ENCODE measurements around the gene ITGB8.
"Not testable (repeated sequence)": the region's sequence is repeated elsewhere in the genome, so short reads cannot be mapped to it uniquely, and the experiment has no call there.

ITGB8 gene

DNA sequence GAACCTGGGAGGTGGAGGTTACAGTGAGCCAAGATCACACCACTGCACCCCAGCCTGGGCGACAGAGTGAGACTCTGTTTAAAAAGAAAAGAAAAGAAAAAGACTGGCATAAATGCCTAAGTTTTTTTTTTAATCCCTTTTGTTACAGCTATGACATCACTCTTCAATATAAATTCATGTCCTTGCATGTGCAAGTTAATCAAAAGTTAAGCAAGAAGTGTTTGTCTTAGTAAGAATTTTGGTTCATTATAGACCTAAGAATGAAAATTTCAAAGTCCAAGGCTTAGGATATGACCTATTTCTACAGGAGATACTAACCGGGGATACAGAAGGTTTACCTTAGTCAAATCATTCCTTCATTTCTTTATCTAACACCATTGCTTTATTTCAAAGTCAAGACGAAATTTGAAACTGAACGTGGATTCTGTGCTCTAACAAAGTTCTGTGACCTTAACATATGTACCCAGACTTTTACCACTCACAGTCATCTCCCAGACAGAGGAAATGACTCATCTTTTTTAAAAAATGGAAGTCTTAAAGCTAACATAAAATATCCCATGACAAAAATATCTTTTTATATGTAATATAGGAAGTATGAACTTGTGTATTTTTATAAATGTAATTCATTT lies 29.3 kb upstream of the ITGB8 start:
- no peak for DNase-seq
- TF ChIP-seq GATA1 (IDR thresholded peaks at IDR 0.05; ENCODE audit: low read depth, low read length) (no peak), POLR2A (IDR thresholded peaks at IDR 0.05; ENCODE audit: low read length) (no peak)

GRCh38 chr7:20302300-20302699 lies 28.4 kb upstream of the ITGB8 start:
- not testable (repeated sequence) for DNase-seq

DNA sequence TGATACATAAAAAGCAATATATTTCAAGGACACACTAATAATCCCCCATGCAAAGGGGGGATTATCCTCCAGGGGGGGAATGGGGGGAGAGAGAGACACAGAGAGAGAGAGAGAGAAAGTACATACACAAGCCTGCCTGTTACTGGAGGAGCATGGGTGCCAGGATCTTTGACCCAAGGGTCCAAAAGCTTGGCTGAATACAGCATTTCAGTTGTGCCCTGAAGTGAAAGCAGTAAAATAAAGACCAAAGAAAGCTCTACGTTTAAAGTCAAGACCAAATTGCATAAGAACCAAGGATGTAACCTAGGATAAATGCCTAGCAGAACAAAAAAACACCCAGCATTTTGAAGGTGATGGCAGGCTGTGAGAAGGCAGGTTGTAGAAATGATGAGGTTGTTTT lies 27.8 kb upstream of the ITGB8 start:
- no peak for DNase-seq
- no peak for TF ChIP-seq GATA1 (IDR thresholded peaks at IDR 0.05; ENCODE audit: low read depth, low read length)

DNA sequence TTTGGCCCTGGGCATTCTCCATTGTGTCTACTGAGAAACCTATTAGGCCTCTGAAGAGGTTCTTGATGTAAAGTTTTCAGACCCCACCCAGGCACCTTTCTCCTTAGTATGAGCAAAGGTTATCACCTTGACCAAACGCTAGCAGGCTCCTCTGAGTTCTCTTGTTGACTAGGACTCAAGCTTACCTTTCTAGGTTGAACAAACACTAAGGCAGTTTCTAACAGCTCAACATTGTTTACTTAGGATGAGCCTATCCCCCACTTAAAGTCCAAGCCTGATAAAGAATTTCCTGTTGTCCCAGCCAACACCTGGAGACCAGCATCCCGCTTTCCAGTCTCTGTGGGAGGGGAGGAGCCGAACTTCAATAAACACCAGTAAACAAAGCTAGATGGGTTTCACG lies 26.3 kb upstream of the ITGB8 start:
- no peak for DNase-seq
- TF ChIP-seq GATA1 (IDR thresholded peaks at IDR 0.05; ENCODE audit: low read depth, low read length) (no peak), POLR2A (IDR thresholded peaks at IDR 0.05; ENCODE audit: low read length) (no peak)

DNA sequence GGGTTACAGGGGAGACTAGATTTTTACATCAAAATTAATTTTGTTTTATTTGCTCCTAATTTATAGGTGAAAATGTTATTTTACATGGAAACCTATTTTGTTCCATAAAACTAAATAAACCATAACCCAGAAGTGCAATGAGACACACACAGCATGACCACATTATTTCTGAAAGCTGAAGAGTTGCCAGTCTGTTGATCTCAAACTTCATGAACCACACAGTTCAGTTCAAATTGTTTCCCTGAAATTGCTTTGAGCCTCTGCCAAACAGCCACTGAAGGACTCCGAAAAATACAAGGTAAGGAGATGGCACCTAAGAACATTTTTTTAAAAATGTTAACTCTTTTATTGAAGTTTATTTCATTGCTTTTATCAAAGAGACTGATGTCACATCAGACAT lies 25.0 kb upstream of the ITGB8 start:
- no peak for DNase-seq
- TF ChIP-seq GATA1 (IDR thresholded peaks at IDR 0.05; ENCODE audit: low read depth, low read length): no peak
- TF ChIP-seq POLR2A (IDR thresholded peaks at IDR 0.05; ENCODE audit: low read length): no peak

DNA sequence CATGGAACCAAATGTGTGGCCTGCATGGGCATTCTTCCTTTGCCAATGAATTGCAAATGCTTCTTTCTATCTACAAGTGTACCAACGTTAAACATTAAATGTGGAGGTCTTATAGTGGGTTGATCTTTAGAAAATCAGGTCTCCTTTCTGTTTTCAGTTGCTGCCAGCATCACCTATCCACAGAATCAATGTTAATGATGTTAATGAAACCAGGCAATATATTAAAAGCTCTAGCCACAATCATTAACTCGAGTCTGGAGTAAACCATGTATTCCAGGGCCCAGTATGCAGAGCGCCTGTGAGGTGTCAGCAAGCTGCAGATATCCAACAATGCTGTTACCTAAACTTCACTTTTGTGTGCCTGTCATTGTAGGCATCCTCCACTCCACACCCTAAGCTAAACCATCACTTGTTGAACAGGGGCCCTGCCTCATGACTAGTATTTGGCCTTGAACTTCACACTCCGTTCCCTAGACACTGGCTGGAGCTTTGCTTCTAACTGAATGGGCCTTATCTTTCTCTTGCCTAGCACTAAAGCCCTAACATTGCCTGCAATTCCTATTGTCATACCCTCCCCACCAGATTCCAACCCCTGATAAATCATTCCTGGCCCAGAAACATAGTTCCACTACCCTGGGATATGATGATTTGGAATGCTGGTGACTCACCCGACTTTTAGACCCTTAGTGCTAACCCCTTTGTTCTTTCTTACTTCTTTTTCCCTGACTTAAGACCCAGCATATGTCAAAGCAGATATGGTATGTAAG lies 24.3 kb upstream of the ITGB8 start:
- TF ChIP-seq GATA1 (IDR thresholded peaks at IDR 0.05; ENCODE audit: low read depth, low read length): no peak
- no peak for TF ChIP-seq POLR2A (IDR thresholded peaks at IDR 0.05; ENCODE audit: low read length)
- no peak for DNase-seq

DNA sequence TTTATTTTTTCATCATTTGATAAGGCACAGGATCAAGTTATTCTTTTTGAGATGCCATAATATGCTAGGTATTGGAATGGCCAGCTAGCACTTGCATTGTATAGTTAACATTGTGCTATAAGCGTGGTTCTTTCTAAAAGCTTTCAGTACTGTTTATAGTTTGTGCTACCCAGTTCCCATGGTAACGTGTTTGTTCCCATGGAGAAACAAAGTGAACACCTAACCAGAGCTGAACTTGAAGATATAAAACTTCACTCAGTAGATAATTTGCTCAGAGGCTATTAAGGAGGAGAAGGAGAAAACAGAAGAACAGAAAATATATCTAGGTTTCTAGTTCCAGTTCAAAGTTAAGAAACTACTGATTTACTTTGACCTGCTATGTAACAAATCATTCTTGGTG lies 23.6 kb upstream of the ITGB8 start:
- peak in 1 of 2 experiments; percentile 13 for DNase-seq
- TF ChIP-seq POLR2A (IDR thresholded peaks at IDR 0.05; ENCODE audit: low read length): no peak

GRCh38 chr7:20307901-20308300 lies 22.8 kb upstream of the ITGB8 start:
- TF ChIP-seq GATA1 (IDR thresholded peaks at IDR 0.05; ENCODE audit: low read depth, low read length) (no peak), POLR2A (IDR thresholded peaks at IDR 0.05; ENCODE audit: low read length) (no peak)

DNA sequence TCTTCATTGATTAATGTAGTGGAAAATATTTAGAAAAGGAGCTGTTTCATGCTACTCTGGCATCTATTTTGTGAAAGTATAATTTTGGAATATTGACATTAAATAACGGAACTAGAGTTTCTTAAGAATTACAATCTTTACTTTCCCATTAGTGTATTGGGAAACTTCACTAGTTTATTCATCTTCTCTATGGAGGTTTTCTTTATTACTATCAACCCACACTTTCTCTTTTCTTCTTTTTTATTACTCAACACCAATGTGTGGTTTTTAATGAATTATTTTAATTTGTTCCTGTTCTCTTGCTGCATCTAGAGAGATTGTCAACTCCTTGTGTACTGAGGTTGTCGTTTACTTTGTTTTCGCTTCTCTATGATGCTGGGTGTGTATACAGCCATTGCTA lies 20.4 kb upstream of the ITGB8 start:
- DNase-seq: no peak
- no peak for TF ChIP-seq POLR2A (IDR thresholded peaks at IDR 0.05; ENCODE audit: low read length)
- TF ChIP-seq GATA1 (IDR thresholded peaks at IDR 0.05; ENCODE audit: low read depth, low read length): no peak

More at GRCh38 chr7:20307901-20308300, 22.8 kb upstream of the ITGB8 start:
- DNase-seq: no peak

GRCh38 chr7:20310963-20311742 lies 19.5 kb upstream of the ITGB8 start:
- TF ChIP-seq GATA1 (IDR thresholded peaks at IDR 0.05; ENCODE audit: low read depth, low read length) (no peak), POLR2A (IDR thresholded peaks at IDR 0.05; ENCODE audit: low read length) (no peak)
- DNase-seq: peak; percentile 32 to 67

- TF ChIP-seq GATA1 (IDR thresholded peaks at IDR 0.05; ENCODE audit: low read depth, low read length) (no peak), POLR2A (IDR thresholded peaks at IDR 0.05; ENCODE audit: low read length) (no peak)
- DNase-seq: no peak
These were observed 19.0 kb upstream of the ITGB8 start for GRCh38 chr7:20311743-20312042.

DNA sequence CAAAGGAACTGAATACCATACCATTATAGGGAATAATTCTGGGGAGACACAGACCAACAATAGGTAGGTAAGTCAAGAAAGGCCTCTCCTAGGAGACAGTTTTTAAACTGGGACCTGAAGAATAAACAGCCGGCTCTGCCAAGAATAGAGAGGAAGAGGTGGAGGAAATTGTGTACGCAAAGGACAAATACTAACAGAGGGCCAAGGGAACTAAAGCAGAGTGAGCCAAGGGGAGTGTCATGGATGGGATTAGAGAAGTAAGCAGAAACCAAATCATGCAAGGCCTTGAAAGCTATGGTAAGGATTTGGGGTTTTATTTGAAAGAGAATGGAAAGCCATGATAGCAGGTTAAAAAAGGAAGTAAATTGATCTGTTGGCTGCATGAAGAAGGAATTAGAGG lies 18.1 kb upstream of the ITGB8 start:
- peak in 1 of 2 experiments; percentile 3 for DNase-seq

DNA sequence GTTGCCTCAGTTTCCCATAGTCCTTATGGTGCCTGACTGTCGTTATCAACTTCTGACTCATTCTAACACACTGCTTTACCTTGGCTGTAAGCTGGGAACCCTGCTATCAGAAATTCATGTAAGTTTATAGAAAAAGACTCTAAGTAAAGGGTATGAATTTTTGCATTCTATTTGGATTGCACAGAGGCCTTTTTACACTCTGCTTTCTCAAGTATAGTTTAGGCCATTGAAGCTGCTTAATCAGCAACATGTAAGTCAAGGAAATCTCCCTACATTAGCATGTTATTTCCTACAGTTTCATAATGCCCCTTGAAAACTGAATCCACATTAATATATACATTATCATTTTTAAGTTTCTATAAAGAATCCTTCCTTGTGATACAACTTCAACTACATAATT lies 17.1 kb upstream of the ITGB8 start:
- TF ChIP-seq POLR2A (IDR thresholded peaks at IDR 0.05; ENCODE audit: low read length) (no peak), GATA1 (IDR thresholded peaks at IDR 0.05; ENCODE audit: low read depth, low read length) (no peak)
- no peak for DNase-seq

More for the DNA sequence above, 18.1 kb upstream of the ITGB8 start:
- TF ChIP-seq GATA1 (IDR thresholded peaks at IDR 0.05; ENCODE audit: low read depth, low read length) (no peak), POLR2A (IDR thresholded peaks at IDR 0.05; ENCODE audit: low read length) (no peak)

DNA sequence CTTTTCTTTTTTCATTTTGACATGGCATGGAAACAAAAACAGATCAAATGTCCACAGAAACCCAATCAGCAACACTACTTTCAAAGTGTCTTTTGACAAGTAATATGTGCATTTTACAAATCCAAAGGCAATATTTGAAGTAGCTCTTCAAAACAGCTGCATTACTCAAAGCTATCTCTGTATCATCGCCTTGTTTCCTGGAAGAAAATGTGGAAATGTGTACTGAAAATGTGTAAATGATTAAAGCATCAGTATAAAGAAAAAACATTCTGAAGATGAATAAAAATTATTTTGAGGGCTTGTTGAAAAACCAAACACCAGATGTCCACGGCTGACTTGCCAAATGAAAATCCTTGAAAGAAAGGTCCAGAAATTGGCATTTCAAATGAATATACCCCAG lies 16.5 kb upstream of the ITGB8 start:
- TF ChIP-seq POLR2A (IDR thresholded peaks at IDR 0.05; ENCODE audit: low read length) (no peak), GATA1 (IDR thresholded peaks at IDR 0.05; ENCODE audit: low read depth, low read length) (no peak)
- DNase-seq: no peak

DNA sequence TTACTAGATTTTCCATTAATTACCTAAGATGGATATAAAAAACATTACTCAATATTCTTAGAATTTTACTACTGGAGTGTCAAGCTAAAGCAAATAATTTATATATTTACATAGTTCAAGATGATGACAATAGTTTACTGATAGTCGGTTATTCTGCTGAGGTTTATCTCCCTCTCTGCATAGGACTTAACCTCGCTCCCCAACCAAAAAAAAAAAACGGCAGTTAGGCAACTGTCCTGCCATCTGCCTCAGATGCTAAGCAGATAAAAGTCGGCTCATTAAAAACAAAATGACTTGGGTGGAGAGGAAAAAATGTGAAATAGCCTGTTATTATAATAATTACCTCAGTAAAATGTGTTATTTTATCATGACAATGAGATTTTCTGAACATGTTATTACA lies 14.0 kb upstream of the ITGB8 start:
- TF ChIP-seq GATA1 (IDR thresholded peaks at IDR 0.05; ENCODE audit: low read depth, low read length): no peak
- no peak for TF ChIP-seq POLR2A (IDR thresholded peaks at IDR 0.05; ENCODE audit: low read length)

More for the DNA sequence above, 14.0 kb upstream of the ITGB8 start:
- peak in 1 of 2 experiments; percentile 3 for DNase-seq
